Measurements from ENCODE around the gene MELTF.

GRCh38 chr3:197006860-197007259 is 22.8 kb downstream of the MELTF start:
- no peak for TF ChIP-seq CTCF (IDR thresholded peaks at IDR 0.05)
- no peak for TF ChIP-seq POLR2AphosphoS5 (IDR thresholded peaks at IDR 0.05; ENCODE audit: low read depth, low read length)
- TF ChIP-seq REST (IDR thresholded peaks at IDR 0.05; ENCODE audit: insufficient read depth in 1 of 2, low read depth in 2 of 2, low read length in 1 of 2): no peak
- no peak for TF ChIP-seq SIN3A (IDR thresholded peaks at IDR 0.05; ENCODE audit: borderline replicate concordance, insufficient read depth, low read depth, low read length)

All from Panc1 (cell line).